ENCODE data around the gene FASN. TPM values are rescaled to one million over a fixed set of nuclear protein-coding genes. Genes with fewer than 3 reads are reported as not detected.

Gene FASN
- total and polyA plus RNA-seq, 2 of the 13 experiments (the other 11 are each of a cell fraction or from before 2014, with no cell fraction given): 51.7 to 101 TPM

DNA sequence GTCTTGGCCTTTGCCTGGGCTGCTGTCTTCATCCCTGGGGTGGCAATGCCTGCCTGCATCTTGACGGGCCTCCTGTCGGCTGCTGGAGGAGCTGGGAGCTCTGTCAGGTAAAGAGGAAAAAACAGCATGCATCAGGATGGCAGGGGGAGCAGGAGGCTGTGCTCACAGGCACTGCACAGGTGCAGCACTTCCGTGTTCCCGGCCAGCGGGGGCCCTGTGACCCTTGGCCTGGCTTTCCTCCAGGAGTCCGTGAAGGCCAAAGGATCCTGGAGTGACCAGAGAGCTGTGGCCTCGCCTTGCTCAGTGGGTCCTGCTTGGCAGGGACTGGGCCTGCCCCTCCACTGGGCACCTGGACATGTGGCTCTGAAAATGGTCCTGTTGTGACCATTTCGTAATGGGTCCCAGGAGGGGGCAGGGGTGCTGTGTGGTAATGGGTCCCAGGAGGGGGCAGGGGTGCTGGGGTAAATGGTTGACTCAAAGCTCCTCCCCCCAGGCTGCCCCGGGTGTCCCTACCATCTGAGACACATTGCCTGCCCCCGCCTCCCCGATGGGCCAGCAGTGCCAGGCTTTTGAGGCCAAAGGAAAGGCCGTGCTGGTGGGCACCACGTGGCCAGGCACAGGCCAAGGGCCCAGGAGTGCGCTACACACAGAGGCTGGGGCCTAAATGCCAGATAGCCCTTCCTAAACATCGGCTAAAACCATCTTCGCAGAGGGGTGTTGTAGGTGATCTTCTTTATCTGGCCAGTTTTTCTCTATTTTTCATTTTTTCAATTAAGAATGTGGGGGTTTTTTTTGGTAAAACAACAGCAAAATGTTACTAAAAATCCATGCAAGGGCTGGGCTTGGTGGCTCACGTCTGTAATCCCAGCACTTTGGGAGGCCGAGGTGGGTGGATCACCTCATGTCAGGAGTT, 4.0 kb upstream of the FASN start (continued):
- TF ChIP-seq ZNF280D (CRISPR knock-in tag; IDR thresholded peaks at IDR 0.05) (no peak; the same call in 1 of the 2 replicates), ERF (CRISPR knock-in tag; IDR thresholded peaks at IDR 0.05) (peak; percentile 84), ZNF496 (CRISPR knock-in tag; IDR thresholded peaks at IDR 0.05; ENCODE audit: insufficient replicate concordance) (no peak), HMGXB3 (CRISPR knock-in tag; IDR thresholded peaks at IDR 0.05; ENCODE audit: borderline replicate concordance) (peak; percentile 71; the same call in 1 of the 2 replicates), ZNF7 (CRISPR knock-in tag; IDR thresholded peaks at IDR 0.05) (peak; percentile 6; the same call in 1 of the 2 replicates), ZNF275 (CRISPR knock-in tag; IDR thresholded peaks at IDR 0.05; ENCODE audit: borderline replicate concordance) (no peak), PRDM10 (CRISPR knock-in tag; IDR thresholded peaks at IDR 0.05; ENCODE audit: low read depth) (no peak; the same call in 1 of the 2 replicates), UBTF (CRISPR knock-in tag; IDR thresholded peaks at IDR 0.05) (peak; percentile 76; the same call in 1 of the 2 replicates), U2AF2 (IDR thresholded peaks at IDR 0.05; ENCODE audit: low read depth, low read length) (no peak), NPAS2 (CRISPR knock-in tag; IDR thresholded peaks at IDR 0.05; ENCODE audit: borderline replicate concordance) (0 out of 2 replicates have a peak, but pooled peaks have one; percentile 50), EEA1 (CRISPR knock-in tag; IDR thresholded peaks at IDR 0.05; ENCODE audit: borderline replicate concordance) (no peak; the same call in 1 of the 2 replicates)

All from HepG2 (cell line).